HCT116 (cell line): Measurements from ENCODE around the gene EEF2. TPM values are rescaled to one million over a fixed set of nuclear protein-coding genes. Genes with fewer than 3 reads are reported as not detected.

ENCODE experiments used
- ATAC-seq: fragments of 200-7000 bp; cut with Tn5 transposase; 2 replicates; pipeline ENCODE4 v1.9.1; 2020; ENCODE audit warnings: mild to moderate bottlenecking, moderate library complexity
- BruUV-seq: library from RNA; stranded (reverse); fragments of 400-500 nt; replicated peaks from 2 replicates; lab custom pipeline; 2021; lab: Mats Ljungman, UMichigan
- CTCF ChIA-PET: fragments of 300-600 bp; sonication (Branson Sonifier 250); formaldehyde crosslinking; loops from one replicate; lab custom pipeline; 2021; ENCODE audit warnings: antibody characterized with exemption; lab: Charles Lee
- POLR2A ChIA-PET: fragments of 300-600, 350-600 bp; sonication (Branson Sonifier 250); formaldehyde crosslinking; loops from one replicate; lab custom pipeline; 2021; ENCODE audit warnings: antibody characterized with exemption; lab: Charles Lee
- RAD21 ChIA-PET, 2 experiments: fragments of 300-600 bp; sonication (Branson Sonifier 250); formaldehyde crosslinking; loops; one replicate each; lab custom pipeline; 2023; ENCODE audit warnings: low total read pairs in 2 of 2; ENCODE audit not compliant: uncharacterized antibody in 2 of 2, unreplicated experiment in 2 of 2, low non-redundant PET in 1 of 2; lab: Charles Lee
- DNase-seq: peaks from one replicate; pipeline ENCODE4 v3.0.0-alpha.2; 2010; ENCODE audit warnings: low read depth, low spot score
- H2AFZ ChIP-seq: fragments of 200-600 bp; shearing (Covaris generic), sonication (generic); 2 replicates; pipeline ENCODE4 v1.6.1; 2017; ENCODE audit warnings: low read depth, mixed run types, mixed read lengths, antibody characterized with exemption, low read length; ENCODE audit not compliant: poor library complexity, severe bottlenecking
- H3K27ac ChIP-seq: 2 replicates; pipeline ENCODE4 v1.5.1; 2012; ENCODE audit warnings: low read depth, low read length
- H3K27me3 ChIP-seq: fragments of 200-600 bp; sonication (generic); 2 replicates; pipeline ENCODE4 v1.6.1; 2016; ENCODE audit warnings: mixed run types, low read length, mixed read lengths; ENCODE audit not compliant: insufficient read depth
- H3K36me3 ChIP-seq, 2 experiments: fragments of 200-500 bp in 1 of 2; fragments of 200-600 bp in 1 of 2; sonication (Bioruptor generic) in 1 of 2; sonication (generic) in 1 of 2; 2 replicates each; pipeline versions ENCODE4 v1.5.1 to v1.6.1; 2014 to 2016; ENCODE audit warnings: low read length in 2 of 2, inconsistent platforms in 1 of 2, mixed read lengths in 1 of 2, mixed run types in 1 of 2; ENCODE audit not compliant: insufficient read depth in 2 of 2, control insufficient read depth in 1 of 2
- H3K4me1 ChIP-seq, 2 experiments: fragments of 200-600 bp in 1 of 2; sonication (generic) in 1 of 2; 2 replicates each; pipeline versions ENCODE4 v1.5.1 to v1.6.1; 2012 to 2017; ENCODE audit warnings: low read length in 2 of 2, inconsistent platforms in 1 of 2, mild to moderate bottlenecking in 1 of 2, mixed read lengths in 1 of 2, mixed run types in 1 of 2, moderate library complexity in 1 of 2; ENCODE audit not compliant: insufficient read depth in 2 of 2, control insufficient read depth in 1 of 2
- H3K4me2 ChIP-seq: fragments of 200-600 bp; sonication (generic); 2 replicates; pipeline ENCODE4 v1.6.1; 2017; ENCODE audit warnings: mixed run types, low read length, mixed read lengths
- H3K4me3 ChIP-seq, 2 experiments: fragments of 200-600 bp in 1 of 2; sonication (generic) in 1 of 2; replicated peaks in 1 of 2; 2 replicates each; pipeline ENCODE4 v1.5.1; 2011 to 2016; ENCODE audit warnings: low read length in 2 of 2, control low read depth in 1 of 2, low read depth in 1 of 2, mild to moderate bottlenecking in 1 of 2, mixed read lengths in 1 of 2, mixed run types in 1 of 2
- H3K79me2 ChIP-seq: fragments of 200-600 bp; sonication (generic); 2 replicates; pipeline ENCODE4 v1.6.1; 2017; ENCODE audit warnings: mild to moderate bottlenecking, mixed run types, low read length, moderate library complexity, mixed read lengths; ENCODE audit not compliant: insufficient read depth
- H3K9ac ChIP-seq: fragments of 200-600 bp; sonication (generic); 2 replicates; pipeline ENCODE4 v1.6.1; 2016; ENCODE audit warnings: low read length, mixed read lengths
- H3K9me2 ChIP-seq: fragments of 200-600 bp; sonication (generic), shearing (Covaris generic); 2 replicates; pipeline ENCODE4 v1.6.1; 2017; ENCODE audit warnings: mixed run types, mild to moderate bottlenecking, moderate library complexity; ENCODE audit not compliant: insufficient read depth
- H3K9me3 ChIP-seq, 2 experiments: fragments of 200-500 bp in 1 of 2; fragments of 200-600 bp in 1 of 2; sonication (Bioruptor generic) in 1 of 2; sonication (generic) in 1 of 2; 2 replicates each; pipeline ENCODE4 v1.6.1; 2014 to 2017; ENCODE audit warnings: low read length in 2 of 2, mixed read lengths in 2 of 2, inconsistent platforms in 1 of 2, low read depth in 1 of 2, mild to moderate bottlenecking in 1 of 2, mixed run types in 1 of 2, moderate library complexity in 1 of 2; ENCODE audit not compliant: control insufficient read depth in 1 of 2, insufficient read depth in 1 of 2
- H4K20me1 ChIP-seq: fragments of 200-600 bp; sonication (generic), shearing (Covaris generic); 2 replicates; pipeline ENCODE4 v1.6.1; 2017; ENCODE audit warnings: mixed run types, mild to moderate bottlenecking, moderate library complexity; ENCODE audit not compliant: insufficient read depth
- EGR1 ChIP-seq: IDR thresholded peaks from 2 replicates; pipeline ENCODE4 v1.6.1; 2012; ENCODE audit warnings: low read depth
- EZH2 ChIP-seq: fragments of 200-600 bp; sonication (generic); IDR thresholded peaks from 2 replicates; pipeline ENCODE4 v1.6.1; 2017; ENCODE audit warnings: antibody characterized with exemption, mixed run types
- MAX ChIP-seq: IDR thresholded peaks from 2 replicates; pipeline ENCODE4 v1.6.1; 2012
- RAD21 ChIP-seq: IDR thresholded peaks from 2 replicates; pipeline ENCODE4 v1.6.1; 2012; ENCODE audit warnings: low read depth, mild to moderate bottlenecking
- REST ChIP-seq: IDR thresholded peaks from 2 replicates; pipeline ENCODE4 v1.6.1; 2012; ENCODE audit warnings: low read depth
- SP1 ChIP-seq: IDR thresholded peaks from 2 replicates; pipeline ENCODE4 v1.6.1; 2012; ENCODE audit warnings: low read depth
- TCF7L2 ChIP-seq: IDR thresholded peaks from 2 replicates; pipeline ENCODE4 v1.7.0; 2011; ENCODE audit warnings: borderline replicate concordance, inconsistent platforms; ENCODE audit not compliant: insufficient read depth, insufficient read length; ENCODE audit errors: extremely low read depth
- YY1 ChIP-seq: IDR thresholded peaks from 2 replicates; pipeline ENCODE4 v1.6.1; 2011; ENCODE audit warnings: low read length, low read depth, moderate library complexity, mild to moderate bottlenecking; ENCODE audit not compliant: insufficient replicate concordance; ENCODE audit errors: extremely low read depth
- ZBTB33 ChIP-seq: IDR thresholded peaks from 2 replicates; pipeline ENCODE4 v1.6.1; 2011; ENCODE audit warnings: mild to moderate bottlenecking, low read length, moderate library complexity; ENCODE audit not compliant: insufficient replicate concordance; ENCODE audit errors: extremely low read depth
- ZNF274 ChIP-seq: fragments of 200-500 bp; sonication (Bioruptor generic); IDR thresholded peaks from 2 replicates; pipeline ENCODE4 v1.6.1; 2014; ENCODE audit warnings: mild to moderate bottlenecking, low read depth, low read length, inconsistent platforms
- intact Hi-C: fragments of 100-400 bp; cut with micrococcal nuclease; formaldehyde crosslinking; loops from 2 replicates; pipeline ENCODE4 v1.10.0; 2022
- total RNA-seq: library from RNA; stranded (reverse); gene quantifications from one replicate; pipeline ENCODE4 v1.2.1, GENCODE V29; 2021; ENCODE audit not compliant: unreplicated experiment

EEF2 gene
- total RNA-seq, 1 experiment from 2014 or later = 3,796 TPM

GRCh38 chr19:4016903-4017638 lies 31.8 kb upstream of the EEF2 start:
- H3K4me1 ChIP-seq = no peaks in the 10 kb centered on the region
- peaks cover 75% of the 10 kb centered on the region for H3K79me2 ChIP-seq
- POLR2A ChIA-PET = no interaction called here
- H2AFZ ChIP-seq = no peak overlapping the region
- H3K9ac ChIP-seq = no peak overlapping the region
- TF ChIP-seq SP1 (no peak), RAD21 (no peak), ZBTB33 (no peak), EGR1 (no peak), MAX (no peak), ZNF274 (no peak), TCF7L2 (no peak), YY1 (no peak), REST (no peak), EZH2 (no peak)
- no peak overlapping the region for H3K27ac ChIP-seq
- H4K20me1 ChIP-seq = no peaks in the 10 kb centered on the region
- DNase-seq (no peak), ATAC-seq (no peak)
- no peaks in the 10 kb centered on the region for H3K9me2 ChIP-seq
- RAD21 ChIA-PET = no interaction called here
- H3K4me2 ChIP-seq = no peak overlapping the region
- no peaks in the 10 kb centered on the region for H3K9me3 ChIP-seq
- no peak overlapping the region for H3K4me3 ChIP-seq
- intact Hi-C loops = no loop called here
- no TSS peak for BruUV-seq
- no peaks in the 10 kb centered on the region for H3K27me3 ChIP-seq
- H3K36me3 ChIP-seq = peaks cover 3 to 5% of the 10 kb centered on the region in 2 experiments; a peak in 3 of 4 replicates
- CTCF ChIA-PET = no interaction called here
